GM12864 (cell line): Measurements from ENCODE around the gene FBXL4.

Experiments used
- DNase-seq: peaks from one replicate; pipeline ENCODE4 v3.0.0-alpha.2; 2011; ENCODE audit warnings: low read depth
- H3K4me3 ChIP-seq: 2 replicates; pipeline ENCODE4 v1.5.1; 2011; ENCODE audit warnings: mild to moderate bottlenecking, low read depth, low read length, control low read depth
- CTCF ChIP-seq: IDR thresholded peaks from 2 replicates; pipeline ENCODE4 v1.5.1; 2011; ENCODE audit warnings: low read depth, mild to moderate bottlenecking, moderate library complexity, low read length, control low read depth, inconsistent platforms; ENCODE audit errors: missing control alignments

FBXL4 gene

GRCh38 chr6:98937351-98937750, 10.4 kb downstream of the FBXL4 start:
- no peak for TF ChIP-seq CTCF
- H3K4me3 ChIP-seq, result no peak overlapping the region
- DNase-seq, result no peak

GRCh38 chr6:98932381-98932780, 15.4 kb downstream of the FBXL4 start:
- no peak for DNase-seq
- H3K4me3 ChIP-seq, result no peak overlapping the region
- no peak for TF ChIP-seq CTCF

- no peak for TF ChIP-seq CTCF
- no peak for DNase-seq
- H3K4me3 ChIP-seq, result no peak overlapping the region
Measured at GRCh38 chr6:98931696-98932095, 16.1 kb downstream of the FBXL4 start.

- no peak for DNase-seq
- no peak for TF ChIP-seq CTCF
- H3K4me3 ChIP-seq, result no peak overlapping the region
Measured at GRCh38 chr6:98929498-98930060, 18.2 kb downstream of the FBXL4 start.

- TF ChIP-seq CTCF, result no peak
Measured at GRCh38 chr6:98928688-98929087, 19.1 kb downstream of the FBXL4 start.

GRCh38 chr6:98927534-98927933, 20.2 kb downstream of the FBXL4 start:
- no peak for TF ChIP-seq CTCF
- no peak overlapping the region for H3K4me3 ChIP-seq
- DNase-seq, result no peak

More at GRCh38 chr6:98928688-98929087, 19.1 kb downstream of the FBXL4 start:
- DNase-seq, result no peak
- no peak overlapping the region for H3K4me3 ChIP-seq

- no peak for TF ChIP-seq CTCF
- no peak for DNase-seq
Measured at GRCh38 chr6:98925831-98926230, 21.9 kb downstream of the FBXL4 start.

More at GRCh38 chr6:98925831-98926230, 21.9 kb downstream of the FBXL4 start:
- no peak overlapping the region for H3K4me3 ChIP-seq
